PC-3 (cell line): ENCODE measurements around the gene BACH2. TPM values are rescaled to one million over a fixed set of nuclear protein-coding genes. Genes with fewer than 3 reads are reported as not detected.

Experiments used
- ATAC-seq: fragments of 200-7000 bp; cut with Tn5 transposase; 2 replicates; pipeline ENCODE4 v1.9.1; 2020; ENCODE audit warnings: mild to moderate bottlenecking, moderate library complexity
- BruUV-seq: library from RNA; stranded (reverse); fragments of 400-500 nt; replicated peaks from 2 replicates; lab custom pipeline; 2021; lab: Mats Ljungman, UMichigan
- CTCF ChIA-PET: fragments of 300-600 bp; sonication (Branson Sonifier 250); formaldehyde crosslinking; loops from one replicate; lab custom pipeline; 2022; ENCODE audit warnings: antibody characterized with exemption; lab: Charles Lee
- POLR2A ChIA-PET: fragments of 300-600 bp; sonication (Branson Sonifier 250); formaldehyde crosslinking; loops from one replicate; lab custom pipeline; 2022; ENCODE audit warnings: antibody characterized with exemption; ENCODE audit not compliant: unreplicated experiment; lab: Charles Lee
- DNase-seq: peaks from one replicate; pipeline ENCODE4 v3.0.0-alpha.2; 2015
- H2AFZ ChIP-seq: fragments of 300-600 bp; sonication (generic); 2 replicates; pipeline ENCODE4 v1.6.0; 2016; ENCODE audit warnings: antibody characterized with exemption, low read length
- H3F3A ChIP-seq: fragments of 300-600 bp; sonication (generic); one replicate; pipeline ENCODE4 v1.6.0; 2017; ENCODE audit warnings: antibody characterized with exemption, low read length, control low read depth, mild to moderate bottlenecking; ENCODE audit not compliant: unreplicated experiment
- H3K27ac ChIP-seq: fragments of 300-600 bp; sonication (generic); 2 replicates; pipeline ENCODE4 v1.5.1; 2016; ENCODE audit warnings: mild to moderate bottlenecking, low read length
- H3K27me3 ChIP-seq: fragments of 300-600 bp; sonication (generic); 2 replicates; pipeline ENCODE4 v1.6.1; 2016; ENCODE audit warnings: low read length, mixed read lengths
- H3K36me3 ChIP-seq: fragments of 300-600 bp; sonication (generic); 2 replicates; pipeline ENCODE4 v1.6.1; 2016; ENCODE audit warnings: low read depth, mixed run types, low read length, mixed read lengths
- H3K4me1 ChIP-seq: fragments of 300-600 bp; sonication (generic); 2 replicates; pipeline ENCODE4 v1.5.1; 2016; ENCODE audit warnings: low read length; ENCODE audit not compliant: insufficient read depth
- H3K4me2 ChIP-seq: fragments of 300-600 bp; sonication (generic); 2 replicates; pipeline ENCODE4 v1.6.0; 2016; ENCODE audit warnings: low read length
- H3K4me3 ChIP-seq: fragments of 300-600 bp; sonication (generic); 2 replicates; pipeline ENCODE4 v1.5.1; 2016; ENCODE audit warnings: mild to moderate bottlenecking, low read length, mixed read lengths
- H3K79me2 ChIP-seq: fragments of 300-600 bp; sonication (generic); 2 replicates; pipeline ENCODE4 v1.6.1; 2017; ENCODE audit warnings: low read length, mixed read lengths
- H3K9ac ChIP-seq: fragments of 300-600 bp; sonication (generic); 2 replicates; pipeline ENCODE4 v1.6.0; 2016; ENCODE audit warnings: mild to moderate bottlenecking, low read length
- H3K9me2 ChIP-seq: fragments of 300-600 bp; sonication (generic); replicated peaks from 2 replicates; pipeline ENCODE4 v1.6.1; 2016; ENCODE audit warnings: mixed run types, low read length, mixed read lengths
- H3K9me3 ChIP-seq: fragments of 300-600 bp; sonication (generic); 2 replicates; pipeline ENCODE4 v1.6.1; 2016; ENCODE audit warnings: low read length, mixed read lengths
- H4K20me1 ChIP-seq: fragments of 300-600 bp; sonication (generic); 2 replicates; pipeline ENCODE4 v1.6.1; 2016; ENCODE audit warnings: low read length, mixed read lengths
- EZH2 ChIP-seq: fragments of 300-600 bp; sonication (generic); IDR thresholded peaks from one replicate; pipeline ENCODE4 v1.6.1; 2017; ENCODE audit warnings: antibody characterized with exemption, mild to moderate bottlenecking, low read length; ENCODE audit not compliant: unreplicated experiment
- EZH2phosphoT487 ChIP-seq: fragments of 300-600 bp; sonication (generic); IDR thresholded peaks from 2 replicates; pipeline ENCODE4 v1.6.1; 2018; ENCODE audit warnings: mild to moderate bottlenecking, antibody characterized with exemption, low read length, borderline replicate concordance
- intact Hi-C: fragments of 100-400 bp; cut with micrococcal nuclease; formaldehyde crosslinking; loops from 2 replicates; pipeline ENCODE4 v1.9.0; 2023
- total RNA-seq: library from RNA; depleted of rRNA; stranded (reverse); fragments of >200 nt; gene quantifications from 2 replicates; pipeline ENCODE4 v1.2.3, GENCODE V29; 2014
- TF ChIP-seq, protein P1 (sequence below): fragments of 300-600 bp; sonication (generic); conservative IDR thresholded peaks from 2 replicates; pipeline ENCODE4 v1.5.1; 2017; ENCODE audit warnings: antibody characterized with exemption, low read depth, mild to moderate bottlenecking, low read length

The BACH2 gene
- total RNA-seq, 1 experiment from 2014 or later, result 7.0 TPM

DNA sequence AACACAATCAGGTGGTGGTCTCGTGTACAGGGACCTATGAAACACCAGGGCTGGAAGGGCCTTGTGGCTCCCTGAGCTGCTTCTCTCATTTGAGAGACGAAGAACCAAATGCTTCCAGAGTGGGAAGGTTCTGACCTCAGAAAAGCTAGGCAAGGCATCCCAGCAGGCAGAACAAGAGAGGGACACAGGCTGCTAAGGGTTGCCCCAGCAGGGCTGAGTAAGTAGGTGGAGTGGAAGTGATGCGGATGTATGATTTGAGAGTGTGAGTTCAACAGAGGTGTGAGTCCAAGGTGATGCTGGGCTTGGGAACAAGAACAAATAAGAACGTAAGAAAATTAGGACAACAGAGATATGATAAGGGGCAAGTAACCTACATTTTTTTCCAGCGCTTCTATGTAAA is 147.8 kb downstream of the BACH2 start:
- CTCF ChIA-PET, result no interaction called here

DNA sequence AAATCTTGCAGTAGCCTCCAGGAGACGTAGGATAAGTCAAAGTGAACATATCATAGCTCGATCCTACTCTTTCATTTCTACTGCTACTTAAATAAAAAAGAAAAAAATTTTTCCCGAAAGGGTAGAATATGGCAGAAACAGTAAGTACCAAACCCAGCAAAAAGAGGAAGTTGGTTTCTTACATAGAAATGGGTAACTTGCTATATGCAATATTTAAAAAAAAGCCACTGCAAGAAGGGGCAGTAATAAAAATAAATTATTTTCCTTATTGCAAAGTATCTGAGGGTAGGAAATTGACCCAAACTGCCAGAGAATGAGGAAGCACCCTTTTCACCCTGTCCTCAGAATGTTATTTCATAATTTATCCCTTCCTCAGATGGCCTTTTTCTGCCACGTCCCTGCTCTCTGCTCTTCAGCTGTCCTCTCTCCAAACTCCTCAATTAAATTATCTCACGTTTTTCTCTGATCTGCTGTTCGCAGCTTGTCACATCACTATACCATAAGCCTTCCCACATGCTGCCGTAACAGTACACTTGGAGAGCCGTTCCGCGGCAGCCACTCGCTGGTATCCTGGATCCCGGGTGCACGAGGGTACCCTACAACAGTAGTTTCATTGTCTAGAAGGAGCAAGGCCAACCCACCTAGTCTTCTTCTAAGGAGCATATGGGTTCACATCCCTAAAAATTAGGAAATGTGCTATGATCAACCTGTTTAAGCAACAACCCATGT is 149.6 kb downstream of the BACH2 start:
- Histone ChIP-seq H4K20me1 (no peaks in the 10 kb centered on the region), H3K4me2 (no peak overlapping the region), H2AFZ (no peak overlapping the region), H3K79me2 (no peaks in the 10 kb centered on the region), H3K9me2 (no peaks in the 10 kb centered on the region), H3K9ac (no peak overlapping the region), H3K27ac (no peak overlapping the region), H3K4me1 (peaks cover 18% of the 10 kb centered on the region), H3K4me3 (no peak overlapping the region), H3K36me3 (no peaks in the 10 kb centered on the region), H3K9me3 (no peaks in the 10 kb centered on the region), H3K27me3 (no peaks in the 10 kb centered on the region), H3F3A (no peaks in the 10 kb centered on the region)
- ChIA-PET POLR2A (no interaction called here), CTCF (no interaction called here)
- intact Hi-C loops, result no loop called here
- no peak for ATAC-seq
- no peak for DNase-seq
- TF ChIP-seq EZH2phosphoT487 (no peak), EZH2 (no peak)
- TF ChIP-seq, protein P1, sequence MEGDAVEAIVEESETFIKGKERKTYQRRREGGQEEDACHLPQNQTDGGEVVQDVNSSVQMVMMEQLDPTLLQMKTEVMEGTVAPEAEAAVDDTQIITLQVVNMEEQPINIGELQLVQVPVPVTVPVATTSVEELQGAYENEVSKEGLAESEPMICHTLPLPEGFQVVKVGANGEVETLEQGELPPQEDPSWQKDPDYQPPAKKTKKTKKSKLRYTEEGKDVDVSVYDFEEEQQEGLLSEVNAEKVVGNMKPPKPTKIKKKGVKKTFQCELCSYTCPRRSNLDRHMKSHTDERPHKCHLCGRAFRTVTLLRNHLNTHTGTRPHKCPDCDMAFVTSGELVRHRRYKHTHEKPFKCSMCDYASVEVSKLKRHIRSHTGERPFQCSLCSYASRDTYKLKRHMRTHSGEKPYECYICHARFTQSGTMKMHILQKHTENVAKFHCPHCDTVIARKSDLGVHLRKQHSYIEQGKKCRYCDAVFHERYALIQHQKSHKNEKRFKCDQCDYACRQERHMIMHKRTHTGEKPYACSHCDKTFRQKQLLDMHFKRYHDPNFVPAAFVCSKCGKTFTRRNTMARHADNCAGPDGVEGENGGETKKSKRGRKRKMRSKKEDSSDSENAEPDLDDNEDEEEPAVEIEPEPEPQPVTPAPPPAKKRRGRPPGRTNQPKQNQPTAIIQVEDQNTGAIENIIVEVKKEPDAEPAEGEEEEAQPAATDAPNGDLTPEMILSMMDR, result no peak
- no TSS peak for BruUV-seq

More for the DNA sequence above, 147.8 kb downstream of the BACH2 start:
- H3K9me2 ChIP-seq, result no peaks in the 10 kb centered on the region
- H3K4me1 ChIP-seq, result peaks cover 13% of the 10 kb centered on the region
- no peak overlapping the region for H3K9ac ChIP-seq
- no peaks in the 10 kb centered on the region for H3K27me3 ChIP-seq
- H3F3A ChIP-seq, result no peaks in the 10 kb centered on the region
- no peak overlapping the region for H3K27ac ChIP-seq
- no peaks in the 10 kb centered on the region for H3K9me3 ChIP-seq
- BruUV-seq, result no TSS peak
- H3K79me2 ChIP-seq, result no peaks in the 10 kb centered on the region
- POLR2A ChIA-PET, result no interaction called here
- no peak for ATAC-seq
- intact Hi-C loops, result no loop called here
- H3K4me3 ChIP-seq, result no peak overlapping the region
- no peak overlapping the region for H3K4me2 ChIP-seq
- H2AFZ ChIP-seq, result no peak overlapping the region
- TF ChIP-seq EZH2, result no peak
- TF ChIP-seq EZH2phosphoT487, result no peak
- TF ChIP-seq, protein P1, result no peak
- no peaks in the 10 kb centered on the region for H4K20me1 ChIP-seq
- no peak for DNase-seq
- no peaks in the 10 kb centered on the region for H3K36me3 ChIP-seq

DNA sequence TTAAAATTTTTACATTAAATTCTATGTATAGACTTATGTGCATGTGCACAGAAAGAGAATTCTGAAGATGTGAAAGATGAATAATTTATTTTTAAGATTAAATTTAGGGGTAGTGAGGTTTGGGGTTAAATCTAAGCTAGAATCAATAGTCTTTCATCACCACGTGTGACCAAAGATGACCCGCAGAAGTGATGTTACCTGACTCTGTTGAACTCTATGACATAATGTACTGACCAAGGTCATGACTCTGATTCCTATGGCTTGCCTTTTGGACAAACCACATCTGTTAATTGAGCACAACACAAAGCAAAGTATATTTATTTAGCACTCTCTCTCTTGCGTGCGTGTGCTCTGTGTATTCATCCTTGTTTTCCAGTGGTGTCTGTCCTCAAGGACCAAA is 150.6 kb downstream of the BACH2 start:
- H4K20me1 ChIP-seq, result no peaks in the 10 kb centered on the region
- no peak for ATAC-seq
- no peaks in the 10 kb centered on the region for H3K9me2 ChIP-seq
- peaks cover 18% of the 10 kb centered on the region for H3K4me1 ChIP-seq
- ChIA-PET CTCF (no interaction called here), POLR2A (no interaction called here)
- no peak overlapping the region for H3K27ac ChIP-seq
- no peaks in the 10 kb centered on the region for H3K36me3 ChIP-seq
- H3K4me2 ChIP-seq, result no peak overlapping the region
- H3K27me3 ChIP-seq, result no peaks in the 10 kb centered on the region
- H3F3A ChIP-seq, result no peaks in the 10 kb centered on the region
- H3K4me3 ChIP-seq, result no peak overlapping the region
- H3K79me2 ChIP-seq, result no peaks in the 10 kb centered on the region
- no peak for DNase-seq
- no peaks in the 10 kb centered on the region for H3K9me3 ChIP-seq
- H3K9ac ChIP-seq, result no peak overlapping the region
- no TSS peak for BruUV-seq
- no peak for TF ChIP-seq EZH2phosphoT487
- TF ChIP-seq, protein P1, result no peak
- TF ChIP-seq EZH2, result no peak
- H2AFZ ChIP-seq, result no peak overlapping the region
- intact Hi-C loops, result no loop called here
